GM19452 (cell line): ENCODE data around the gene ZDHHC7.
A peak's percentile ranks its signal among the peaks of the same experiment; 100 is the strongest.
"Not testable (repeated sequence)": the region's sequence is repeated elsewhere in the genome, so short reads cannot be mapped to it uniquely, and the experiment has no call there.

ENCODE experiments used
- ATAC-seq: cut with Tn5 transposase; IDR thresholded peaks from one replicate; pipeline ENCODE4 v1.9.1; 2021; ENCODE audit not compliant: unreplicated experiment

Gene ZDHHC7

DNA sequence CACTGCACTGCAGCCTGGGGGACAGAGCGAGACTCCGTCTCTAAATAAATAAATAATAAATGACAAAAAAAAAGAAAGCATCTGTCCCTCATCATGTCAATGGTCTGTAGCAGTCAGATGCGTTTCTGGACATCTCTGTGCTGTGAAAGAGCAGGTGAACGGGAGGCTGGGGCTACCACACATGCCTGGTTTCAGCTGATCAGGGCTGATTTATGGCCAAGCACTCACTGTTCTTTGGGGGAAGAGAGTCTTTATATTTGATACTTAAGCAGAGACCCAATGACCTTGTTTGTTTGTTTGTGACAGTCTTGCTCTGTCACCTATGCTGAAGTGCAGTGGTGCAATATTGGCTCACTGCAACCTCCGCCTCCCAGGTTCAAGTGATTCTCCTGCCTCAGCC is 33.7 kb upstream of the ZDHHC7 start:
- ATAC-seq = no peak

DNA sequence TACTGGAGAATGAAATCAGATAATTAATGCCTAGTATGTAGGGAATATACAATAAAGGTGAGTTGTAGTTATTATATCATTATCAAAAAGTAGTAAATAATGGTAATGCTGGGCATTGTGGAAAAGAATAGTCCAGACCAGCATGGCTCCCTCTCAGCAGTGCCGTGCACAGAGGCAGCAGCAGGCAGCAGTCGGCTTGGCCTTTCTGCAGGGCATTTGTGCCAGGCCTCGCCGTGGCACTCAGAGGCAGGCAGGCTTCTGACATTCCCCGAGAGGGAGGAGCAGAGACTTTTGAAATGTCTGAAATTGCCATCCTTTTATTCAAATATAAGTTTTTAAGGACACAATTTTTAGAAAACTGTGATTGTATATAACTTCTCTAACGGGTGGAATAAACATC is 31.3 kb upstream of the ZDHHC7 start:
- ATAC-seq = no peak

DNA sequence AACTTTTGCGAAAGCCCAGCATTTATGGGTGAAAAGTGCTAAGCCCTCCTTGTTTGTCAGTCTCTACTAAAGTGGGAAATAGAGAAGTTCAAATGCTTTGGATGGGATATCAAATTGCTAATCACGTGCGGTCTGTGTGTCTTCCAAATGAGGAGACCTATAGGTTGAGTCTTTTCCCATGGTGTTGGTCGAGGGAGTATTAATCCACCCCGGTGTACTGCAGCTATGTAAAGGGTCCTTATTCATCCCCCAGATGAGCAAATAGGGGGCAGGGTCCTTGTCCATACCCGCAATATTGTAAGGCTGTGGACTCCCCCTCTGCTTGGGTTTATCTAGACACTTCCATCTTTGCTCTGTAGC is 30.8 kb upstream of the ZDHHC7 start:
- no peak for ATAC-seq

- ATAC-seq = no peak
These were observed 30.2 kb upstream of the ZDHHC7 start for GRCh38 chr16:85041219-85042166.

- no peak for ATAC-seq
These were observed 29.4 kb upstream of the ZDHHC7 start for GRCh38 chr16:85040685-85041084.

- no peak for ATAC-seq
These were observed 26.4 kb upstream of the ZDHHC7 start for GRCh38 chr16:85037721-85038120.

- ATAC-seq = no peak
These were observed 25.7 kb upstream of the ZDHHC7 start for GRCh38 chr16:85037050-85037410.

DNA sequence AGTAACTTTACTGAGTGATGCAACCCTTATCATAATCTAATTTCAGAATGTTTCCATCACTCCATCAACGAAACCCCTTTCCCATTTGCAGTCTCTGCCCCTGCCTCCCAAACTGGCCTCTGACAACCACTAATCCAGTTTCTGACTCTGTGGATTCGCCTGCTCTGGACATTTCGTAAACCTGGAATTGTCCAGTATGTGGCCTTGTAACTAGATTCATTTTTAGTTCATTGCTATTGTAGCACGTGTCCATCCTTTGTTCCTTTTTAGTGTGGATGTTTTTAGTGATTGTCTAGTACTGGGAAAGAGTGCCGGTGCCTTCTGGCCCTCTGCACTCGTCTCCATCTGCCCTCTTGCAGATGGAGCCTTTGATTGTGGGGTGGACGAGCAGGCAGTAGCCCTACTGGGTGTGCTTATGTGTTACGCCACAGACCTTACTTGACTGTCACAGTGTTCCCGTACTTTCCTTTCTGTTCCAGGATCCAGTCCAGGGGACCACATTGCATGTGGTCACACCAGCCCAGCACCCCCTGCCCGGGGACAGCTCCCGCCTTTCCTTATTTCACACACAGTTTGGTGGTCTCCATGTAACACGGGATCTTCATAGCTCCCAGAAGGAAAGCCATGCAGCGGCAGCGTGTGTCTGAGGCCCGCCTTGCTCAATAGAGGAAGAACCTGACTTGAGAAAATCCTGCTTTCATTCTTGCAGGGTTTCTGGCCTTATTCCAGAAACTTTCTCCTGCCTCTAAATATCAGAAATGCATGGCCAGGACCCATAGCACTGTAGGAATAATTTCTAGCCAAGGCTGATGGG is 25.1 kb upstream of the ZDHHC7 start:
- no peak for ATAC-seq

DNA sequence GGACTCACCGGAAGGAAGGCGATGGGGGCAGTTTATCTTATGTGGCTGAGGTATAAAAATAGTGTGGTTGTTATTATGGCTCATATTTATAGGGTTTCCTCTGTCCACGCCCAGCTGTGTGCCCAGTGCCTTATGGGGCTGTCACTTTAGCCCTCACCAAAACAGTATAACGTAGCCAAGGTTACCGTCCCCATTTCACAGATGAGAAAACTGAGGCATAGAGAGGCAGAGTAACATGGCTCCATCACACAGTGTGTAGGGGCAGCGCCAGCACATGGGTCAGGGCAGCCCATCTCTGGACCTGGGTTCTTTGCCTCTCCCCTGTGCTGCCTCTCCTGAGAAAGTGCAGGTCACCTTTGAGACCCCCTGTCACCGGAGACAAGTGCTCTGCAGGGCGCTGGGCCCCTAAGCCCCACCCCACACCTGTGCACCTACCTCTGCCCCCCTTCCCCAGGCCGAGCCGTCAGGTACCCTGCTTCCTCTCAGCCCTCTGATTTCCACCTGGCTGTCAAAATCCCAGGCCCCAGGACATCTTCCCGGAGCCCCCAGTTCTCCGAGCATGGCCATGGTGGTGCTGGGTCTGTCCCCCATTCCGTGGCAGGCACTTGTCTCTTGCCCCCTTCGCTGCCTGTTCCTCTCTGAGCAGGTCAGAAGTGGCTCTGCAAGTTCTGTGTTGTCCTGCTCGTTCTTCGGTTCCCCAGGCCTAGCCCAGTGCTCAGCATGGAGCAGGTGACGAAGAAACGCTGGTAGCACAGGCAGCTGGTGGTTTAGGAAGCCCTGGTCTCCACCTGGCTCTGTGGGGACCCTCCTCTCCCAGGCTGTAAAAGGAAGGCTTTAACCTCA is 23.5 kb upstream of the ZDHHC7 start:
- no peak for ATAC-seq

DNA sequence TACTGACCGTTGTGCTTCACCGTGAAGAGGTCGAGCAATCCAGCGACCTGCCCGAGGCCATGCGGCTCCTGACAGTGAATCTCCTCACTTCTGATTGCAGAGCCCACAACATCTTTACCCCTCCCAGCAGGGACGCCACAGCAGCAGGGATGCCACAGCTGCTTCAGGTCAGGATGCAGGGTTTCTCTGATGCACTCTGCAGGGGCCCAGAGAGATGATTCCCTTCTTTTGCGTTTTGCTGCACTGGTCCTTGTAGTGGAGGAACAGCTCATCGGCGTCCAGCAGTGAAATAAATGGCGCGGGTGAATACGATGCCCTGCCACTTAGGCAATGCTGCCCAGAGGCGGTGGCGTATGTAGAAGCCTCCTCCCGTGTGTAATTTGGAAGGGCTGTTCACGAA is 21.8 kb upstream of the ZDHHC7 start:
- no peak for ATAC-seq

GRCh38 chr16:85032187-85032586 is 20.9 kb upstream of the ZDHHC7 start:
- not testable (repeated sequence) for ATAC-seq

DNA sequence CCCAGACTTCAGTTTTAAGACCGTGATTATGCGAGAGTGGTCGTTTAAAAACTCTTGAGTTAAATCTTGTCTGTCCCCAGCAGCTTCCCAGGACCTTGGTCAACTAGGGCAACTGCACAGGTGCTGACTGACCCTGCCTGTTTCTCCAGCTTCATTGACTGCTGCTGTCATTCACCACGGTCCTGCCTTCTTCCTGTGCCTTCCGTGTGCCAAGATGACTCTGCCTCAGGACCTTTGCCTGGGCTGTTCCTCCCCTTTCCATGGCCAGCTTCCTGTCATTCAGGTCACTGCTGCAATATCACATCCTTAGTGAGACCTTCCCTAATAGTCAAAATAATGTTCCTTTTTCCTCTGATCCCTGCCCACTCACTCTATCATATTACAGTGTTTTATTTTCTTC is 20.1 kb upstream of the ZDHHC7 start:
- no peak for ATAC-seq

- ATAC-seq = no peak
These were observed 18.7 kb upstream of the ZDHHC7 start for GRCh38 chr16:85029981-85030401.

DNA sequence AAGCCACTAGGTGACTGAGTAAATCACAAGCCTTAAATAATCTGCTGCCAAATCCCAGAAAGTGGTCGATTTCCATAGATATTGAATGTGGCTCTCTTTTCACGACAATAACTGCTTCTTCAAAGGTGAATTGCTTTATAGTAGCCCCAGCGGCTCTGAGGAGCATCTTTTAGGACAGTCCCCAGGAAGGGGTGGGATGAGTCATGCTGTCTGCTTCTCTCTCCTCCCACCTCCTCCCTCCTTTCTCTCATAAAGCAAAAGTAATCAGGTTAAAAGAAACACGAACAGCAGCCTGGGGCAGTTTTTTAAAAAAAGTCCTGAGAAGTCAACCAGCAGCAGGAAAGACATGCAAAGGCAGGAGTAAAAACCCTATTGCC is 18.1 kb upstream of the ZDHHC7 start:
- no peak for ATAC-seq

DNA sequence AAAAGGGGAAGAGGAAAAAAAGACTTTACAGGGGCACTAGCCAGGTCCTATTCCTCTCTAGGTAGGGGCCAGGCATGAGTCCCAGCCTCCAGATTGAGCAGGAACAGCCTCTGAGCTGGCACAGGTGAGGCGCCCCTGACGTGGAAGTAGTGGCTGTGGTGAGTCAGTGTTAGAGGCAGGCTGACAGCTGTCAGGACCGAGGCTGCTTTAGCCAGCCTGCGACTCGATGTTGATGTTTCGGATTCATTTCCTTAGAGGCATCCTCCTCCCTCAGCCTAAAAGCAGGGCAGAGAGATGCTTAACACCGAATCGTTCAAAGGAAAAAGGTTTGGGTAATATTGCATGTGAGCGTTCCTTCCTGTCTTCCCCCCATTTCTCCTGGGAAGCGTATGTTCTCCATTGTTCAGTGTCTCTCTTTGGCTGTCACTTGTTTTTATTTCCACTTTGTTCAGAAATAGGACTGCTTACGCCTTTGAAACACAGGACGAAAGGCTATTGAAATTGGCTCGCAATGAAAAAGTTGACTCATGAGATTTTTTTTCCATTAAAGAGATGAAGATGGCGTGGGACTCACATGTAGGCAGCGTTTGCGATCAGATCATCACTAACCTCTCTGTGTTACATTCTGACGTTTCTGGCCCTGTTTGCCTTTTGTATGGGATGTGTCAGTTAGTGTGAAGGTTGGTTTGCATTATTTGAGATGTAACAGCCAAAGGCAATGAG is 17.5 kb upstream of the ZDHHC7 start:
- peak; percentile 35 for ATAC-seq

DNA sequence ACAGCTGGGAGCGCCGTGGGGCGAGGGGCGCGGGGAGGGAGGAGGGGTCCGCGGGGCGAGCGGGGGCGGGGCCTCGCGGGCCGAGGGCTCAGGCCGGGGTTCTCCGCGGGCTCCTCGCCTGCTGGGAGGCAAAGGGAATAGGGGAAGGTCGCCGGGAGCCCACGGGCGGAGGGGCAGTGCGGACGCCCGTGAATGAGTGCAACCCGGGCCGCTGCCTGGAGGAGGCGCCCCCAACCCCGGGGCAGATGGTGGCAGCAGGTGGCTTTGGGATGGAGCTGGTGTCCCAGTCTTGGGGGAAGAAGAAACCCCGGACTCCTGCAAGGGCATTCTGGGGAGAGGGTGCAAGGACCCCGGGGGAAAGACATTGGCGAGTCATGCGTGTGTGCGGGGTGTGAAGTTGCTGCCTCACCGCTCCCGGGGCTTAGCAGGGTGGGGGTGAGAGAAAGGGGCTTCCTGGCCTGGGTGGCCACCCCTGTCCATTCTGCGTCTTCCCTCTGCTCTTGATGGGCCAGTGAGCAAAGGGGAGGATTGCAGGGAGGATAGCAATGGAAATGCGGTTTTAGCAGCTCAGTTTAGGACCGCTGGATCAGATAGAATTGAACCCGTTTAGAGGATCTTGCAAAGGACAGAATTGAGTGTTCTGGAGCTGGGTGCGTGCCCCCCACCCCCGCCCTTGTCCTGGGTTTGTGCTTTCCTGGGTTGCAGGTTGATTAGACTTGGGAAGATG is 16.8 kb upstream of the ZDHHC7 start:
- ATAC-seq = peak; percentile 16

GRCh38 chr16:85027349-85027957 is 16.1 kb upstream of the ZDHHC7 start, which contains the start of gene KIAA0513:
KIAA0513 (plus strand) TSS chr16:85027795; CDS start chr16:85067072, 39,277 bp downstream.
- peak; percentile 80 for ATAC-seq

GRCh38 chr16:85026703-85027102 is 15.4 kb upstream of the ZDHHC7 start:
- no peak for ATAC-seq
